Right lobe of liver (tissue), 6 donors: ENCODE results near the gene OR2AP1. TPM values are rescaled to one million over a fixed set of nuclear protein-coding genes. Genes with fewer than 3 reads are reported as not detected.
"Not testable (repeated sequence)": the region's sequence is repeated elsewhere in the genome, so short reads cannot be mapped to it uniquely, and the experiment has no call there.

Experiments used
- ATAC-seq, 4 donors: fragments of 200-7000 bp; cut with Tn5 transposase; one replicate each; pipeline ENCODE4 v1.9.1; 2020; ENCODE audit warnings: mild to moderate bottlenecking in 4 of 4, moderate library complexity in 4 of 4
- DNase-seq, 3 donors: peaks; one replicate each; pipeline ENCODE4 v3.0.0-alpha.2; 2020
- H3K27ac ChIP-seq, 3 donors: fragments of 200-600 bp; one replicate each; pipeline ENCODE4 v1.8.0; 2022
- H3K27me3 ChIP-seq, 2 donors: fragments of 200-600 bp; one replicate each; pipeline ENCODE4 v1.8.0; 2022
- H3K36me3 ChIP-seq, 4 donors: fragments of 200-600 bp; sonication (generic) in 1 of 4; one replicate each; pipeline versions ENCODE4 v1.5.1 to v1.8.0; 2017 to 2022; ENCODE audit warnings: control low read depth in 1 of 4
- H3K4me1 ChIP-seq, 4 donors: fragments of 200-600 bp; sonication (generic) in 1 of 4; one replicate each; pipeline versions ENCODE4 v1.5.1 to v1.8.0; 2017 to 2022; ENCODE audit warnings: control low read depth in 1 of 4
- H3K4me3 ChIP-seq, 3 donors: fragments of 200-600 bp; one replicate each; pipeline ENCODE4 v1.8.0; 2022
- H3K9me3 ChIP-seq, 4 donors: fragments of 200-600 bp; sonication (generic) in 1 of 4; one replicate each; pipeline versions ENCODE4 v1.5.1 to v1.8.0; 2017 to 2022; ENCODE audit warnings: control low read depth in 1 of 4
- POLR2A ChIP-seq: fragments of 450-650 bp; IDR thresholded peaks from one replicate; pipeline ENCODE4 v1.6.1; 2017; ENCODE audit warnings: antibody characterized with exemption, mild to moderate bottlenecking
- WGBS: methylation state at CpG from one replicate; pipeline ENCODE4 v1.1.6; 2018; ENCODE audit warnings: low coverage, low lambda C conversion rate; ENCODE audit not compliant: insufficient coverage; ENCODE audit errors: missing lambda C conversion rate; 5-methylcytosine and 5-hydroxymethylcytosine counted together
- intact Hi-C, 2 donors: fragments of 100-400 bp; cut with DNase I; formaldehyde crosslinking; loops; one replicate each; pipeline versions ENCODE4 v1.11.2 to v1.14.1; 2022
- long read RNA-seq: library from polyadenylated mRNA; unstranded; transcript quantifications from one replicate; pipeline ENCODE4 v2.0.0, GENCODE V29; 2019
- total RNA-seq, 6 experiments: library from RNA; depleted of rRNA in 2 of 6; stranded (reverse); fragments of >200 nt in 2 of 6; fragmentation: NEBNext Ultra II Directional in 3 of 6; extraction: Animal tissue kit (Norgen Biotek cat#: 25700) in 3 of 6; gene quantifications; one replicate each; pipeline versions ENCODE4 v1.1.0 to v1.2.4, GENCODE V29; 2016 to 2023
- TF ChIP-seq, protein P1 (sequence below), 4 donors: fragments of 200-600 bp in 3 of 4; fragments of 450-650 bp in 1 of 4; IDR thresholded peaks; one replicate each; pipeline versions ENCODE4 v1.5.1 to v1.8.0; 2016 to 2022; ENCODE audit warnings: antibody characterized with exemption in 4 of 4, mild to moderate bottlenecking in 2 of 4
- donor health status: DM: no; HTN: yes; CAD: no.
- donor health status: DM: no; HTN: no; CAD: no.
- donor health status: DM: no; HTN: no; CAD: no.
- donor health status: DM: no; HTN: yes; CAD: no.
- donor health status: DM: no; HTN: yes; CAD: no.

Gene OR2AP1
- not detected for total RNA-seq
- long read RNA-seq = 0 reads

DNA sequence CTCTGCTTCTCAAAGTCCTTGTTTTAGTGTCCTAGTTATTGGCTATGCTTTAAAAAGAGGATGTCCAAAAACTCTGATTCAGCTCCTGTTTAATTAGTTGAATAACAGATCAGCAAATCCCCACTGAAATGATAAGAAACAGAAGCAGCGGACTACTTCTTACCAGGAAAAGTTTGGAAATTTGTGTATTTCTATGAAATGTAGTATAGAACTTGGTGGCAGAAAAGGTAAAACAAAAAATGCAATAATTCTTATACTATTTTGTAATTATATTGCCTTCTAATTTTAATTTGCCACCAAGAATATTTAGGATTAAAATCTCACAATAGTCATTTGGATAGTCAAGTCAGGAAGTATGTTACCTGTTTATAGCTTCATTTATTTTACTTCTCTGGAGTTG, at the start of gene OR2AP1:
OR2AP1 (plus strand) TSS at position 301 of the 400 bp plus-strand sequence. CDS start 1,947 bp downstream, outside the sequence.
- ATAC-seq = no peak
- Histone ChIP-seq H3K27me3 (no peaks in the 10 kb centered on the region), H3K36me3 (no peaks in the 10 kb centered on the region), H3K4me3 (no peak within 1 kb of the TSS), H3K27ac (no peak within 1 kb of the TSS), H3K4me1 (no peaks in the 10 kb centered on the region), H3K9me3 (no peaks in the 10 kb centered on the region)
- no peak for TF ChIP-seq POLR2A
- TF ChIP-seq, protein P1, sequence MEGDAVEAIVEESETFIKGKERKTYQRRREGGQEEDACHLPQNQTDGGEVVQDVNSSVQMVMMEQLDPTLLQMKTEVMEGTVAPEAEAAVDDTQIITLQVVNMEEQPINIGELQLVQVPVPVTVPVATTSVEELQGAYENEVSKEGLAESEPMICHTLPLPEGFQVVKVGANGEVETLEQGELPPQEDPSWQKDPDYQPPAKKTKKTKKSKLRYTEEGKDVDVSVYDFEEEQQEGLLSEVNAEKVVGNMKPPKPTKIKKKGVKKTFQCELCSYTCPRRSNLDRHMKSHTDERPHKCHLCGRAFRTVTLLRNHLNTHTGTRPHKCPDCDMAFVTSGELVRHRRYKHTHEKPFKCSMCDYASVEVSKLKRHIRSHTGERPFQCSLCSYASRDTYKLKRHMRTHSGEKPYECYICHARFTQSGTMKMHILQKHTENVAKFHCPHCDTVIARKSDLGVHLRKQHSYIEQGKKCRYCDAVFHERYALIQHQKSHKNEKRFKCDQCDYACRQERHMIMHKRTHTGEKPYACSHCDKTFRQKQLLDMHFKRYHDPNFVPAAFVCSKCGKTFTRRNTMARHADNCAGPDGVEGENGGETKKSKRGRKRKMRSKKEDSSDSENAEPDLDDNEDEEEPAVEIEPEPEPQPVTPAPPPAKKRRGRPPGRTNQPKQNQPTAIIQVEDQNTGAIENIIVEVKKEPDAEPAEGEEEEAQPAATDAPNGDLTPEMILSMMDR (IDR thresholded peaks at IDR 0.05) = no peak
- intact Hi-C loops = no loop called here
- no peak for DNase-seq
- WGBS = 80% methylated on average over 1 of the region's 1 CpG

- H3K27ac ChIP-seq, H3K36me3 ChIP-seq, H3K4me3 ChIP-seq, H3K9me3 ChIP-seq, H3K27me3 ChIP-seq, H3K4me1 ChIP-seq, intact Hi-C loops, ATAC-seq, DNase-seq: not testable (repeated sequence)
- WGBS = 53% methylated on average over 2 of the region's 2 CpGs
These were observed 24.0 kb upstream of the OR2AP1 start for GRCh38 chr12:55548235-55548634.

DNA sequence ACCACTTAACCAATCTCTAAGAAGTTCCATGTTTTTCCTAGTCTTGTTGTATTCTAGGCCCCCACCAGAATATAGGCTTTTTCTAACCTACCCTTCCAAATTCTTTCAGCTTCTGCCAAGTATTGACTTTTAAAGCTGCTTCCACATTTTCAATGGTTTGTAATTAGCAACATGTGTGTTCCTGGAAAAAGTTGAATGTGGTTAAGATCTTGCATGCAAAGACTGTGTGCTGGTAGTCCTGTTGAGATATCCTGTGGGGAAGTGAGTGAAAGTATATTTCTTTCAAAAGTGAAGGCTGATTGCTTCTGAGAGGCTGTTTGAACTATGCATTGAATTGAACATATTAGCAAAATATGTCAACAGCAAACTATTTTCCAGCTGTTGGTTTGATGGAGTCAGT, 23.5 kb upstream of the OR2AP1 start:
- Histone ChIP-seq H3K9me3 (no peaks in the 10 kb centered on the region), H3K27me3 (peaks cover 0 to 4% of the 10 kb centered on the region in 2 donors), H3K27ac (no peak overlapping the region), H3K4me3 (no peak overlapping the region), H3K36me3 (no peaks in the 10 kb centered on the region), H3K4me1 (no peaks in the 10 kb centered on the region)
- intact Hi-C loops = no loop called here
- no peak for TF ChIP-seq POLR2A
- TF ChIP-seq, protein P1 (IDR thresholded peaks at IDR 0.05) = no peak
- ATAC-seq (no peak), DNase-seq (no peak)

GRCh38 chr12:55549302-55549701, 23.0 kb upstream of the OR2AP1 start, which contains the start of gene OR6C4:
Gene OR6C4 (plus strand): TSS chr12:55549602. CDS start chr12:55551227, 1,625 bp downstream.
- H3K4me1 ChIP-seq = no peaks in the 10 kb centered on the region
- TF ChIP-seq, protein P1 (IDR thresholded peaks at IDR 0.05) = no peak
- no peak for TF ChIP-seq POLR2A
- H3K36me3 ChIP-seq = no peaks in the 10 kb centered on the region
- no peak within 1 kb of the TSS for H3K27ac ChIP-seq
- WGBS = 13% methylated on average over 2 of the region's 2 CpGs
- no peaks in the 10 kb centered on the region for H3K9me3 ChIP-seq
- DNase-seq (no peak), ATAC-seq (no peak)
- H3K4me3 ChIP-seq = no peak within 1 kb of the TSS
- intact Hi-C loops = no loop called here
- H3K27me3 ChIP-seq = peaks cover 0 to 4% of the 10 kb centered on the region in 2 donors

DNA sequence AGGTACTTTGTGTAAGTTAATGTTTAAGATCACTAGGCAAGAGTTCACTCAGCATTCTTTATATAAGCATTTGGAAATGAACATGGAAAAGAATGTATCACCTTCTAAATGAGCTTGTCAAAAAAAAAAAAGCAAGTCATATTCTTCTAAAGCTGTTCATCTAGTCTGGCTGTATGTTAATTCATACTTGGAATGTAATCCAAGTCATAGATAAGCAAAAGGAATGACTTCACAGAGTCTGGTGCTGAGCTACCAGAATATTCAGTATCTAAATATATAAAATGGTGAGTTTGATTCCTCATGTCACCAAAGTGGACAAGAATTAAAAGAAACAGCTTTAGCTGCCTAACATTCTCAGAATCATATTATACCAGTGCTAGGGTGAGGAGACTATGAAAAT, 18.0 kb upstream of the OR2AP1 start:
- no peaks in the 10 kb centered on the region for H3K4me1 ChIP-seq
- peaks cover 0 to 4% of the 10 kb centered on the region in 2 donors for H3K27me3 ChIP-seq
- H3K4me3 ChIP-seq = no peak overlapping the region
- ATAC-seq (no peak), DNase-seq (no peak)
- TF ChIP-seq, protein P1 (IDR thresholded peaks at IDR 0.05) = no peak
- no peak for TF ChIP-seq POLR2A
- H3K27ac ChIP-seq = no peak overlapping the region
- intact Hi-C loops = no loop called here
- peaks cover 0 to 8% (median 0%) of the 10 kb centered on the region in 4 donors for H3K9me3 ChIP-seq
- H3K36me3 ChIP-seq = no peaks in the 10 kb centered on the region

- not testable (repeated sequence) for DNase-seq, H3K36me3 ChIP-seq
These were observed 2.2 kb upstream of the OR2AP1 start for GRCh38 chr12:55570060-55570459.

GRCh38 chr12:55570689-55571088, 1.6 kb upstream of the OR2AP1 start:
- H3K4me3 ChIP-seq, ATAC-seq, DNase-seq, H3K27me3 ChIP-seq, H3K27ac ChIP-seq, H3K36me3 ChIP-seq, intact Hi-C loops, H3K4me1 ChIP-seq, H3K9me3 ChIP-seq: not testable (repeated sequence)
- 75% methylated on average over 1 of the region's 1 CpG for WGBS

More at GRCh38 chr12:55570060-55570459, 2.2 kb upstream of the OR2AP1 start:
- H3K4me3 ChIP-seq, H3K27me3 ChIP-seq, intact Hi-C loops, H3K27ac ChIP-seq, H3K4me1 ChIP-seq, H3K9me3 ChIP-seq, ATAC-seq: not testable (repeated sequence)
